Measurements from ENCODE around the gene KLRC4.
A peak's percentile ranks its signal among the peaks of the same experiment; 100 is the strongest.
"Not testable (repeated sequence)": the region's sequence is repeated elsewhere in the genome, so short reads cannot be mapped to it uniquely, and the experiment has no call there.

The KLRC4 gene

GRCh38 chr12:10396176-10396575, 13.4 kb downstream of the KLRC4 start:
- DNase-seq: not testable (repeated sequence)

GRCh38 chr12:10395390-10395998, 14.1 kb downstream of the KLRC4 start:
- DNase-seq: peak in 1 of 5 experiments; percentile 70

GRCh38 chr12:10394531-10395152, 14.9 kb downstream of the KLRC4 start:
- peak in 1 of 5 experiments; percentile 81 for DNase-seq

GRCh38 chr12:10393291-10393690, 16.3 kb downstream of the KLRC4 start:
- DNase-seq: no peak

- DNase-seq: peak in 1 of 5 experiments; percentile 48
Measured at GRCh38 chr12:10392394-10392930, 17.1 kb downstream of the KLRC4 start.

GRCh38 chr12:10390991-10391390, 18.6 kb downstream of the KLRC4 start:
- DNase-seq: not testable (repeated sequence)

- no peak for DNase-seq
Measured at GRCh38 chr12:10389904-10390303, 19.7 kb downstream of the KLRC4 start, which contains the start of gene KLRK1. TSS of gene KLRK1 (minus strand) at chr12:10390041. CDS start at chr12:10388810, 1,231 bp downstream.

GRCh38 chr12:10388624-10389413, 20.7 kb downstream of the KLRC4 start:
- no peak for DNase-seq

- DNase-seq: not testable (repeated sequence)
Measured at GRCh38 chr12:10387498-10387897, 22.1 kb downstream of the KLRC4 start.

- no peak for DNase-seq
Measured at GRCh38 chr12:10386857-10387256, 22.7 kb downstream of the KLRC4 start.

GRCh38 chr12:10385166-10385613, 24.4 kb downstream of the KLRC4 start:
- DNase-seq: no peak

- no peak for DNase-seq
Measured at GRCh38 chr12:10384191-10384590, 25.4 kb downstream of the KLRC4 start.

- DNase-seq: no peak
Measured at GRCh38 chr12:10381928-10382628, 27.5 kb downstream of the KLRC4 start.

- DNase-seq: not testable (repeated sequence)
Measured at GRCh38 chr12:10378737-10379136, 30.8 kb downstream of the KLRC4 start.

- DNase-seq: no peak
Measured at GRCh38 chr12:10374624-10375018, 34.9 kb downstream of the KLRC4 start.

GRCh38 chr12:10372559-10372958, 37.0 kb downstream of the KLRC4 start:
- DNase-seq: no peak

- not testable (repeated sequence) for DNase-seq
Measured at GRCh38 chr12:10371893-10372535, 37.5 kb downstream of the KLRC4 start.

GRCh38 chr12:10369557-10370415, 39.8 kb downstream of the KLRC4 start:
- peak in 1 of 5 experiments; percentile 54 for DNase-seq

GRCh38 chr12:10368206-10369171, 41.1 kb downstream of the KLRC4 start:
- DNase-seq: no peak

- not testable (repeated sequence) for DNase-seq
Measured at GRCh38 chr12:10367714-10368113, 41.8 kb downstream of the KLRC4 start.
